Sigmoid colon (tissue), 4 donors: ENCODE results near the gene PRPF40B.

Experiments used
- POLR2A ChIP-seq, 2 donors: fragments of 450-650 bp; IDR thresholded peaks; one replicate each; pipeline ENCODE4 v1.6.1; 2016; ENCODE audit warnings: antibody characterized with exemption in 2 of 2, mild to moderate bottlenecking in 2 of 2, moderate library complexity in 2 of 2
- POLR2AphosphoS5 ChIP-seq, 4 donors: sonication (generic); formaldehyde crosslinking; IDR thresholded peaks; one replicate each; pipeline ENCODE4 v1.6.1; 2017; ENCODE audit warnings: antibody characterized with exemption in 4 of 4
- TF ChIP-seq, protein P1 (sequence below), 4 experiments: fragments of 450-650 bp in 3 of 4; fragments of 200-600 bp in 1 of 4; IDR thresholded peaks; one replicate each; pipeline ENCODE4 v1.5.1; 2016 to 2019; ENCODE audit warnings: antibody characterized with exemption in 4 of 4, mild to moderate bottlenecking in 3 of 4, moderate library complexity in 2 of 4

DNA sequence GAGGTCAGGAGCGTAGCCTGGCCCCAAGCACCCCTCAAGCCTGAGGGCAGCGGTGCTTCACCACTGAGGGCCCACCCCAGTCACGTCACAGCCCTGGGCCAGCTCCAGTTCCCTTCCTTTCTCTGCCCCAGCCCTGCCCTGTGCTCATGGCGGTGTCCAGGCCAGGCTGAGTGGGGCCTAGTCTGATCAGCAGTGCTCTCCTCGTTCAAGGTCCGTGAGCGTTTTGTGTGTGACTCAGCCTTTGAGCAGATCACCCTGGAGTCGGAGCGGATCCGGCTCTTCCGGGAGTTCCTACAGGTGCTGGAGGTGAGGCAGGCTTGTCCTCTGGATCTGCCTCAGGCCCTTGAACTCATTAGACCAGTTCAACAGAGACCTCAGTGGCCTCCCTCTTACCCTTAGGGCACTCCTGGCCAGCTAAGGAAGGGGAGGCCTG lies 19.0 kb downstream of the PRPF40B start:
- TF ChIP-seq POLR2A (IDR thresholded peaks at IDR 0.05) (no peak), POLR2AphosphoS5 (IDR thresholded peaks at IDR 0.05) (no peak)
- TF ChIP-seq, protein P1, sequence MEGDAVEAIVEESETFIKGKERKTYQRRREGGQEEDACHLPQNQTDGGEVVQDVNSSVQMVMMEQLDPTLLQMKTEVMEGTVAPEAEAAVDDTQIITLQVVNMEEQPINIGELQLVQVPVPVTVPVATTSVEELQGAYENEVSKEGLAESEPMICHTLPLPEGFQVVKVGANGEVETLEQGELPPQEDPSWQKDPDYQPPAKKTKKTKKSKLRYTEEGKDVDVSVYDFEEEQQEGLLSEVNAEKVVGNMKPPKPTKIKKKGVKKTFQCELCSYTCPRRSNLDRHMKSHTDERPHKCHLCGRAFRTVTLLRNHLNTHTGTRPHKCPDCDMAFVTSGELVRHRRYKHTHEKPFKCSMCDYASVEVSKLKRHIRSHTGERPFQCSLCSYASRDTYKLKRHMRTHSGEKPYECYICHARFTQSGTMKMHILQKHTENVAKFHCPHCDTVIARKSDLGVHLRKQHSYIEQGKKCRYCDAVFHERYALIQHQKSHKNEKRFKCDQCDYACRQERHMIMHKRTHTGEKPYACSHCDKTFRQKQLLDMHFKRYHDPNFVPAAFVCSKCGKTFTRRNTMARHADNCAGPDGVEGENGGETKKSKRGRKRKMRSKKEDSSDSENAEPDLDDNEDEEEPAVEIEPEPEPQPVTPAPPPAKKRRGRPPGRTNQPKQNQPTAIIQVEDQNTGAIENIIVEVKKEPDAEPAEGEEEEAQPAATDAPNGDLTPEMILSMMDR (IDR thresholded peaks at IDR 0.05): no peak
